H1 (cell line): Measurements from ENCODE around the gene ARSA. TPM values are rescaled to one million over a fixed set of nuclear protein-coding genes. Genes with fewer than 3 reads are reported as not detected.

Experiments
- ASH2L ChIP-seq: fragments of 200-600, 300-600 bp; sonication (generic); IDR thresholded peaks from one replicate; pipeline ENCODE4 v1.7.1; 2017; ENCODE audit warnings: low read length
- CBX8 ChIP-seq: fragments of 300-800, 300-1000 bp; sonication (generic); IDR thresholded peaks from 2 replicates; pipeline ENCODE4 v1.7.1; 2016; ENCODE audit warnings: low read depth, low read length, borderline replicate concordance
- MAFK ChIP-seq: IDR thresholded peaks from 2 replicates; pipeline ENCODE4 v1.6.1; 2012; ENCODE audit warnings: low read depth, mild to moderate bottlenecking, improper control_type of control experiment, low read length
- NANOG ChIP-seq: IDR thresholded peaks from 2 replicates; pipeline ENCODE4 v1.6.1; 2011; ENCODE audit warnings: low read length, low read depth, mild to moderate bottlenecking, inconsistent platforms; ENCODE audit not compliant: insufficient read depth, poor library complexity, severe bottlenecking
- PHF8 ChIP-seq: fragments of 200-600 bp; sonication (generic); conservative IDR thresholded peaks from 2 replicates; pipeline ENCODE4 v1.7.1; 2012; ENCODE audit warnings: low read depth, mild to moderate bottlenecking, inconsistent platforms, low read length, moderate library complexity
- POLR2AphosphoS5 ChIP-seq: IDR thresholded peaks from 2 replicates; pipeline ENCODE4 v1.6.1; 2011; ENCODE audit warnings: low read depth, low read length
- RBBP5 ChIP-seq: IDR thresholded peaks from 2 replicates; pipeline ENCODE4 v1.7.1; 2012; ENCODE audit warnings: low read depth, mild to moderate bottlenecking, inconsistent platforms, low read length, moderate library complexity, borderline replicate concordance
- SP2 ChIP-seq: IDR thresholded peaks from 2 replicates; pipeline ENCODE4 v1.6.1; 2012; ENCODE audit warnings: mild to moderate bottlenecking, low read length, inconsistent platforms
- SRF ChIP-seq: IDR thresholded peaks from 2 replicates; pipeline ENCODE4 v1.6.1; 2011; ENCODE audit warnings: mild to moderate bottlenecking, low read depth, low read length, moderate library complexity
- SUZ12 ChIP-seq: fragments of 200-600 bp; sonication (generic); IDR thresholded peaks from 2 replicates; pipeline ENCODE4 v1.6.1; 2012; ENCODE audit warnings: mild to moderate bottlenecking, inconsistent platforms, low read length, moderate library complexity, mixed read lengths
- TAF1 ChIP-seq: IDR thresholded peaks from 2 replicates; pipeline ENCODE4 v1.6.1; 2011; ENCODE audit warnings: mild to moderate bottlenecking, low read depth, low read length
- polyA plus RNA-seq, 7 experiments: library from polyadenylated mRNA; depleted of rRNA in 3 of 7; stranded (reverse) in 5 of 7; unstranded in 2 of 7; fragments of >200 nt in 5 of 7; fragments of 200-250 nt in 2 of 7; gene quantifications; 1 replicate in 5 of 7; 2 replicates in 1 of 7; 4 replicates in 1 of 7; pipeline versions ENCODE4 v1.2.1 to v1.2.3, GENCODE V29; 2011 to 2013; ENCODE audit warnings: missing spikeins in 2 of 7, mixed read lengths in 2 of 7
- total RNA-seq: library from RNA; stranded (reverse); fragmentation: NEBNext Ultra II Directional; extraction: Animal tissue kit (Norgen Biotek cat#: 25700); gene quantifications from 2 replicates; pipeline ENCODE4 v1.2.1, GENCODE V29; 2021
- TF ChIP-seq, protein P1 (sequence below): fragments of 300-600 bp; sonication (generic); IDR thresholded peaks from 2 replicates; pipeline ENCODE4 v1.7.1; 2012; ENCODE audit warnings: low read length, moderate library complexity, mild to moderate bottlenecking, inconsistent platforms; ENCODE audit not compliant: insufficient replicate concordance
- TF ChIP-seq, protein P2 (sequence below): IDR thresholded peaks from 2 replicates; pipeline ENCODE4 v1.6.1; 2012; ENCODE audit warnings: inconsistent platforms

ARSA gene
- total and polyA plus RNA-seq, 2 of the 8 experiments (the other 6 are each of a cell fraction or from before 2014, with no cell fraction given): 9.8 to 10.1 TPM

GRCh38 chr22:50612168-50612527, 15.8 kb downstream of the ARSA start (continued):
- TF ChIP-seq, protein P1, sequence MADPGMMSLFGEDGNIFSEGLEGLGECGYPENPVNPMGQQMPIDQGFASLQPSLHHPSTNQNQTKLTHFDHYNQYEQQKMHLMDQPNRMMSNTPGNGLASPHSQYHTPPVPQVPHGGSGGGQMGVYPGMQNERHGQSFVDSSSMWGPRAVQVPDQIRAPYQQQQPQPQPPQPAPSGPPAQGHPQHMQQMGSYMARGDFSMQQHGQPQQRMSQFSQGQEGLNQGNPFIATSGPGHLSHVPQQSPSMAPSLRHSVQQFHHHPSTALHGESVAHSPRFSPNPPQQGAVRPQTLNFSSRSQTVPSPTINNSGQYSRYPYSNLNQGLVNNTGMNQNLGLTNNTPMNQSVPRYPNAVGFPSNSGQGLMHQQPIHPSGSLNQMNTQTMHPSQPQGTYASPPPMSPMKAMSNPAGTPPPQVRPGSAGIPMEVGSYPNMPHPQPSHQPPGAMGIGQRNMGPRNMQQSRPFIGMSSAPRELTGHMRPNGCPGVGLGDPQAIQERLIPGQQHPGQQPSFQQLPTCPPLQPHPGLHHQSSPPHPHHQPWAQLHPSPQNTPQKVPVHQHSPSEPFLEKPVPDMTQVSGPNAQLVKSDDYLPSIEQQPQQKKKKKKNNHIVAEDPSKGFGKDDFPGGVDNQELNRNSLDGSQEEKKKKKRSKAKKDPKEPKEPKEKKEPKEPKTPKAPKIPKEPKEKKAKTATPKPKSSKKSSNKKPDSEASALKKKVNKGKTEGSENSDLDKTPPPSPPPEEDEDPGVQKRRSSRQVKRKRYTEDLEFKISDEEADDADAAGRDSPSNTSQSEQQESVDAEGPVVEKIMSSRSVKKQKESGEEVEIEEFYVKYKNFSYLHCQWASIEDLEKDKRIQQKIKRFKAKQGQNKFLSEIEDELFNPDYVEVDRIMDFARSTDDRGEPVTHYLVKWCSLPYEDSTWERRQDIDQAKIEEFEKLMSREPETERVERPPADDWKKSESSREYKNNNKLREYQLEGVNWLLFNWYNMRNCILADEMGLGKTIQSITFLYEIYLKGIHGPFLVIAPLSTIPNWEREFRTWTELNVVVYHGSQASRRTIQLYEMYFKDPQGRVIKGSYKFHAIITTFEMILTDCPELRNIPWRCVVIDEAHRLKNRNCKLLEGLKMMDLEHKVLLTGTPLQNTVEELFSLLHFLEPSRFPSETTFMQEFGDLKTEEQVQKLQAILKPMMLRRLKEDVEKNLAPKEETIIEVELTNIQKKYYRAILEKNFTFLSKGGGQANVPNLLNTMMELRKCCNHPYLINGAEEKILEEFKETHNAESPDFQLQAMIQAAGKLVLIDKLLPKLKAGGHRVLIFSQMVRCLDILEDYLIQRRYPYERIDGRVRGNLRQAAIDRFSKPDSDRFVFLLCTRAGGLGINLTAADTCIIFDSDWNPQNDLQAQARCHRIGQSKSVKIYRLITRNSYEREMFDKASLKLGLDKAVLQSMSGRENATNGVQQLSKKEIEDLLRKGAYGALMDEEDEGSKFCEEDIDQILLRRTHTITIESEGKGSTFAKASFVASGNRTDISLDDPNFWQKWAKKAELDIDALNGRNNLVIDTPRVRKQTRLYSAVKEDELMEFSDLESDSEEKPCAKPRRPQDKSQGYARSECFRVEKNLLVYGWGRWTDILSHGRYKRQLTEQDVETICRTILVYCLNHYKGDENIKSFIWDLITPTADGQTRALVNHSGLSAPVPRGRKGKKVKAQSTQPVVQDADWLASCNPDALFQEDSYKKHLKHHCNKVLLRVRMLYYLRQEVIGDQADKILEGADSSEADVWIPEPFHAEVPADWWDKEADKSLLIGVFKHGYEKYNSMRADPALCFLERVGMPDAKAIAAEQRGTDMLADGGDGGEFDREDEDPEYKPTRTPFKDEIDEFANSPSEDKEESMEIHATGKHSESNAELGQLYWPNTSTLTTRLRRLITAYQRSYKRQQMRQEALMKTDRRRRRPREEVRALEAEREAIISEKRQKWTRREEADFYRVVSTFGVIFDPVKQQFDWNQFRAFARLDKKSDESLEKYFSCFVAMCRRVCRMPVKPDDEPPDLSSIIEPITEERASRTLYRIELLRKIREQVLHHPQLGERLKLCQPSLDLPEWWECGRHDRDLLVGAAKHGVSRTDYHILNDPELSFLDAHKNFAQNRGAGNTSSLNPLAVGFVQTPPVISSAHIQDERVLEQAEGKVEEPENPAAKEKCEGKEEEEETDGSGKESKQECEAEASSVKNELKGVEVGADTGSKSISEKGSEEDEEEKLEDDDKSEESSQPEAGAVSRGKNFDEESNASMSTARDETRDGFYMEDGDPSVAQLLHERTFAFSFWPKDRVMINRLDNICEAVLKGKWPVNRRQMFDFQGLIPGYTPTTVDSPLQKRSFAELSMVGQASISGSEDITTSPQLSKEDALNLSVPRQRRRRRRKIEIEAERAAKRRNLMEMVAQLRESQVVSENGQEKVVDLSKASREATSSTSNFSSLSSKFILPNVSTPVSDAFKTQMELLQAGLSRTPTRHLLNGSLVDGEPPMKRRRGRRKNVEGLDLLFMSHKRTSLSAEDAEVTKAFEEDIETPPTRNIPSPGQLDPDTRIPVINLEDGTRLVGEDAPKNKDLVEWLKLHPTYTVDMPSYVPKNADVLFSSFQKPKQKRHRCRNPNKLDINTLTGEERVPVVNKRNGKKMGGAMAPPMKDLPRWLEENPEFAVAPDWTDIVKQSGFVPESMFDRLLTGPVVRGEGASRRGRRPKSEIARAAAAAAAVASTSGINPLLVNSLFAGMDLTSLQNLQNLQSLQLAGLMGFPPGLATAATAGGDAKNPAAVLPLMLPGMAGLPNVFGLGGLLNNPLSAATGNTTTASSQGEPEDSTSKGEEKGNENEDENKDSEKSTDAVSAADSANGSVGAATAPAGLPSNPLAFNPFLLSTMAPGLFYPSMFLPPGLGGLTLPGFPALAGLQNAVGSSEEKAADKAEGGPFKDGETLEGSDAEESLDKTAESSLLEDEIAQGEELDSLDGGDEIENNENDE: no peak
- TF ChIP-seq TAF1 (no peak), RBBP5 (no peak), MAFK (no peak), CBX8 (no peak), ASH2L (no peak), SRF (no peak), PHF8 (no peak), NANOG (no peak), POLR2AphosphoS5 (no peak), SUZ12 (no peak), SP2 (no peak)
- TF ChIP-seq, protein P2, sequence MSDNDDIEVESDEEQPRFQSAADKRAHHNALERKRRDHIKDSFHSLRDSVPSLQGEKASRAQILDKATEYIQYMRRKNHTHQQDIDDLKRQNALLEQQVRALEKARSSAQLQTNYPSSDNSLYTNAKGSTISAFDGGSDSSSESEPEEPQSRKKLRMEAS: no peak
